Psoas muscle (tissue), 8 donors: ENCODE results near the gene CLSTN2. TPM values are rescaled to one million over a fixed set of nuclear protein-coding genes. Genes with fewer than 3 reads are reported as not detected.
A peak's percentile ranks its signal among the peaks of the same experiment; 100 is the strongest.

ENCODE experiments used
- ATAC-seq, 4 donors: fragments of 200-7000 bp; cut with Tn5 transposase; one replicate each; pipeline ENCODE4 v1.9.1; 2020; ENCODE audit warnings: moderate library complexity in 3 of 4, mild to moderate bottlenecking in 2 of 4
- DNase-seq, 2 donors: peaks; one replicate each; pipeline ENCODE4 v3.0.0-alpha.2; 2020
- H3K27ac ChIP-seq: fragments of 200-600 bp; one replicate; pipeline ENCODE4 v1.8.0; 2022
- H3K27me3 ChIP-seq, 3 donors: fragments of 200-600 bp in 1 of 3; one replicate each; pipeline versions ENCODE4 v1.6.1 to v1.8.0; 2013 to 2022; ENCODE audit warnings: low read length in 2 of 3, mild to moderate bottlenecking in 2 of 3, moderate library complexity in 1 of 3; ENCODE audit not compliant: insufficient read depth in 3 of 3
- H3K36me3 ChIP-seq, 2 donors: fragments of 200-600 bp in 1 of 2; one replicate each; pipeline versions ENCODE4 v1.6.1 to v1.8.0; 2013 to 2022; ENCODE audit warnings: low read depth in 1 of 2, mild to moderate bottlenecking in 1 of 2, moderate library complexity in 1 of 2; ENCODE audit not compliant: insufficient read depth in 1 of 2
- H3K4me1 ChIP-seq: fragments of 200-600 bp; one replicate; pipeline ENCODE4 v1.8.0; 2022
- H3K4me3 ChIP-seq: fragments of 200-600 bp; one replicate; pipeline ENCODE4 v1.8.0; 2022; ENCODE audit warnings: mild to moderate bottlenecking
- H3K9me3 ChIP-seq: fragments of 200-600 bp; one replicate; pipeline ENCODE4 v1.8.0; 2022
- WGBS, 3 donors: extraction: QIAGEN DNeasy Blood & Tissue Kit; methylation state at CpG; one replicate each; pipeline versions ENCODE4 v1.1.6 to v1.1.7; 2013; 5-methylcytosine and 5-hydroxymethylcytosine counted together
- intact Hi-C, 2 donors: fragments of 100-400 bp; cut with DNase I; formaldehyde crosslinking; loops; one replicate each; pipeline versions ENCODE4 v1.11.0 to v1.14.2; 2022
- polyA plus RNA-seq, 3 donors: library from polyadenylated mRNA; stranded (reverse); fragments of 200-250 nt; gene quantifications; one replicate each; pipeline ENCODE4 v1.2.3, GENCODE V29; 2013
- total RNA-seq, 4 donors: library from RNA; stranded (reverse); fragmentation: NEBNext Ultra II Directional in 2 of 4; extraction: Animal tissue kit (Norgen Biotek cat#: 25700) in 2 of 4; gene quantifications; one replicate each; pipeline versions ENCODE4 v1.2.1 to v1.2.4, GENCODE V29; 2021 to 2023
- TF ChIP-seq, protein P1 (sequence below): fragments of 200-600 bp; IDR thresholded peaks from one replicate; pipeline ENCODE4 v1.8.0; 2022; ENCODE audit warnings: antibody characterized with exemption
- donor health status: healthy with polysubstance abuse.
- donor health status: DM: no; HTN: no; CAD: no; lungs with moderate emphysema.
- donor health status: Bipolar disorder and iron deficiency.
- donor health status: healthy.
- donor health status: DM: yes; HTN: yes; CAD: no.
- donor health status: DM: no; HTN: no; CAD: no.
- donor health status: DM: no; HTN: no; CAD: no.
- donor health status: DM: yes; HTN: yes; CAD: no.

Gene CLSTN2
- total and polyA plus RNA-seq, 7 donors, result 0.24 to 5.0 (median 1.5) TPM

DNA sequence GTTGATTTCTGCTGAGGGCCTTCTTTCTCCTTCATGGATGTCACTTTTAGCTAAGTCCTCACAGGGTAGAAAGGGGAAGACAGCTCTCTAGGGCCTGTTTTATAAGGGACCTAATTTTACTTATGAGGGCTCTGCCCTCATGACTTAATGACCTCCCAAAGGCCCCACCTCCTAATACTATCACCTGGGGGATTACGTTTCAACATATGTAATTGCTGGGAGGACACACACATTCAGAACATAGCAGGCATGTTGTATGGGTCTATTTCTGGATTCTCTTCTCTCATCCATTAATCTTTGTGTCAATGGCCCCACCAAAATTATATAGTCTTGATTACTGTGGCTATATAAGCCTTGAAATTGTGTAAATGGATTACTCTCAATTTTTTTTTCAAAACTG lies 255.0 kb downstream of the CLSTN2 start:
- WGBS, 3 donors, result 19 to 36% (median 27%) methylated on average over 1 of the region's 1 CpG
- H3K27ac ChIP-seq, result peak overlapping the region; percentile 10

DNA sequence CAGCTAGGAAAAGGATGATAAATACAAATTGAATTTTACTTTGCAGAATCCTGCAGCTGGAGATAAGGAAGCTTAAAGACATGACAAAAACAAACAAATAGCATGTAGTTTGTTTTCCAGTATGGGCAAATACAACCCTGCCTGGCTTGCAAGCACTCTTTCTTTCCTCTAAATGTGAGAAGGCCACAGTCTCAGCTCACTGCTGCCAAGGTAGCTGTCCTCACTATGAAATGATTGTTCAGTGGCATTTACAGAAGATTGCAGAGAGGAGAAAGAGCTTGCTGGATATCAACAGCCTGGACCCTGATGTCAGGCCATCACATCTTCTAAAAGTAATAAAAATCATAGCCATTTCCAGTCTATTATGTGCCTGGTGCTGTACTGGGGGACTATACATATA lies 262.0 kb downstream of the CLSTN2 start:
- no peak for ATAC-seq
- DNase-seq, result no peak
- intact Hi-C loops, result no loop called here
- H3K27ac ChIP-seq, result no peak overlapping the region
- no peak overlapping the region for H3K4me3 ChIP-seq
- H3K4me1 ChIP-seq, result peaks cover 4% of the 10 kb centered on the region
- no peaks in the 10 kb centered on the region for H3K9me3 ChIP-seq
- TF ChIP-seq, protein P1, sequence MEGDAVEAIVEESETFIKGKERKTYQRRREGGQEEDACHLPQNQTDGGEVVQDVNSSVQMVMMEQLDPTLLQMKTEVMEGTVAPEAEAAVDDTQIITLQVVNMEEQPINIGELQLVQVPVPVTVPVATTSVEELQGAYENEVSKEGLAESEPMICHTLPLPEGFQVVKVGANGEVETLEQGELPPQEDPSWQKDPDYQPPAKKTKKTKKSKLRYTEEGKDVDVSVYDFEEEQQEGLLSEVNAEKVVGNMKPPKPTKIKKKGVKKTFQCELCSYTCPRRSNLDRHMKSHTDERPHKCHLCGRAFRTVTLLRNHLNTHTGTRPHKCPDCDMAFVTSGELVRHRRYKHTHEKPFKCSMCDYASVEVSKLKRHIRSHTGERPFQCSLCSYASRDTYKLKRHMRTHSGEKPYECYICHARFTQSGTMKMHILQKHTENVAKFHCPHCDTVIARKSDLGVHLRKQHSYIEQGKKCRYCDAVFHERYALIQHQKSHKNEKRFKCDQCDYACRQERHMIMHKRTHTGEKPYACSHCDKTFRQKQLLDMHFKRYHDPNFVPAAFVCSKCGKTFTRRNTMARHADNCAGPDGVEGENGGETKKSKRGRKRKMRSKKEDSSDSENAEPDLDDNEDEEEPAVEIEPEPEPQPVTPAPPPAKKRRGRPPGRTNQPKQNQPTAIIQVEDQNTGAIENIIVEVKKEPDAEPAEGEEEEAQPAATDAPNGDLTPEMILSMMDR, result no peak
- H3K27me3 ChIP-seq, result no peaks in the 10 kb centered on the region
- H3K36me3 ChIP-seq, result no peaks in the 10 kb centered on the region

More for the DNA sequence above, 255.0 kb downstream of the CLSTN2 start:
- intact Hi-C loops, result no loop called here
- Histone ChIP-seq H3K9me3 (no peaks in the 10 kb centered on the region), H3K27me3 (no peaks in the 10 kb centered on the region), H3K36me3 (no peaks in the 10 kb centered on the region), H3K4me1 (peaks cover 49% of the 10 kb centered on the region), H3K4me3 (no peak overlapping the region)
- TF ChIP-seq, protein P1, result no peak
- DNase-seq (no peak), ATAC-seq (peak in 1 of 4 donors; percentile 35)

DNA sequence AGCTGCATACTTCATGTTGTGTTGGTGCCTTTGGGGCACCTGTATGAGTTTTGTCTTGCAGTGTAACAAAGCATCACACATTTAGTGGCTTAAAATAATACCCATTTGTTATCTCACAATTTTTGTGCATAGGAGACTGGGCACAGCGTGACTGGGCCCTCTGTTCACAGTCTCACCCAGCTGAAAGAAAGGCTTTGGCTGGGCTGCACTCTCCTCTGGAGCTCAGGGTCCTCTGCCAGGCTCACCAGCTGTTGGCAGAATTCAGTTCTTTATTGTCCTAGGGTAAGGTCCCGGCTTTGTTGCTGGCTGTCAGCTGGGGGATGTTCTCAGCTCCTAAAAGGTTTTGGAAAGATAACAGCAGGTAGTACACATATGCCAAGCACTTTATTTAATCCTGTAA lies 263.3 kb downstream of the CLSTN2 start:
- no peak overlapping the region for H3K27ac ChIP-seq
- TF ChIP-seq, protein P1, result no peak
- ATAC-seq (peak in 3 of 4 donors; percentile 64 to 92 (median 79)), DNase-seq (no peak)
- WGBS, 3 donors, result 26 to 46% (median 42%) methylated on average over 2 of the region's 2 CpGs
- H3K9me3 ChIP-seq, result no peaks in the 10 kb centered on the region
- no peak overlapping the region for H3K4me3 ChIP-seq
- H3K4me1 ChIP-seq, result peaks cover 4% of the 10 kb centered on the region
- intact Hi-C loops, result no loop called here
- no peaks in the 10 kb centered on the region for H3K36me3 ChIP-seq
- H3K27me3 ChIP-seq, result no peaks in the 10 kb centered on the region

DNA sequence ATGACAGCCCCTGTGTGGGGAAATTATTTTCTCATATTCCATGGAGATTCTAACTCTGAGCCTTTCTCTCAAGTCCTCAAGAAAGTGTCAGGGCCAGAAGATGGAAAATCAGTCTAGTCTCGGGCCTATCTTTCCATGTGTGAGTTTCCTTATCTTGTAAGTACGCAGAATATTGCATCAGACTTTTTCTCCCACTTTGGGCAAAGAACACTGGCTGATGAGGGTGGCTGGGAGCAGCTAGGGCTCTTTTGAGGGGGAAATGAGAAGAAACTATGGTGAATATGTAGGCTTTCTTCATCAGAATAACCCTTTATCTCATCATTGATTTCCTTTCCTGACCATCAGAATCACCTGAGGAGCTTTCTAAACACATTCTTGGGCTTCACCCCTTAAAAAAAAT lies 264.0 kb downstream of the CLSTN2 start:
- DNase-seq, result no peak
- ATAC-seq, result no peak
- no peak overlapping the region for H3K27ac ChIP-seq
- intact Hi-C loops, result no loop called here
- H3K9me3 ChIP-seq, result no peaks in the 10 kb centered on the region
- H3K4me3 ChIP-seq, result no peak overlapping the region
- no peaks in the 10 kb centered on the region for H3K27me3 ChIP-seq
- 87 to 93% (median 90%) methylated on average over 2 of the region's 2 CpGs for WGBS, 3 donors
- H3K36me3 ChIP-seq, result no peaks in the 10 kb centered on the region
- H3K4me1 ChIP-seq, result peaks cover 4% of the 10 kb centered on the region
- TF ChIP-seq, protein P1, result no peak

DNA sequence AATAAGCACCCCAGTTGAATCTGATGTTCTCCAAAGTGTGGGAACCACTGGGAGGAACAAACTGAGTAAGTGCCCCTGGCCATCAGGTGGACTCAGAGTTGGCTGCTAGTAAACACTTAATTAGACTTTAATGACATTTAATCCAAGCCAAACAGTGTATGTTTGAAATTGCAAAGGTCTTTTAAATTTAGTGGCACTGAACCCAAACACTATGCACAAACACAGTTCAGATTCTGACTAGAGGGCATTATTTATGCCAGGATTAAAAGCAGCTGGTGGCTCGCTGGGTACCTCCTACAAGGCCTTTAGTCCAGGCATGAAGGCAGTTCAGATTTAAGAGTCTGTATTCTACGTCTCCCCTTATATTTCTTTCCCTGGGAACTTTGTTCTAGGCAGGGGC lies 264.8 kb downstream of the CLSTN2 start:
- ATAC-seq (no peak), DNase-seq (no peak)
- H3K36me3 ChIP-seq, result no peaks in the 10 kb centered on the region
- H3K27ac ChIP-seq, result no peak overlapping the region
- H3K27me3 ChIP-seq, result no peaks in the 10 kb centered on the region
- no peak overlapping the region for H3K4me3 ChIP-seq
- 65 to 70% (median 68%) methylated on average over 2 of the region's 2 CpGs for WGBS, 3 donors
- H3K4me1 ChIP-seq, result peaks cover 4% of the 10 kb centered on the region
- no peaks in the 10 kb centered on the region for H3K9me3 ChIP-seq
- intact Hi-C loops, result no loop called here
- TF ChIP-seq, protein P1, result no peak
